VCaP (cell line): ENCODE results near the gene AJAP1.

Source experiments
- H3K27ac ChIP-seq: fragments of 450-650 bp; 2 replicates; pipeline ENCODE4 v1.5.1; 2017
- TF ChIP-seq, protein P1 (sequence below): fragments of 450-650 bp; conservative IDR thresholded peaks from 2 replicates; pipeline ENCODE4 v1.5.1; 2017; ENCODE audit warnings: mild to moderate bottlenecking, moderate library complexity

Gene AJAP1

DNA sequence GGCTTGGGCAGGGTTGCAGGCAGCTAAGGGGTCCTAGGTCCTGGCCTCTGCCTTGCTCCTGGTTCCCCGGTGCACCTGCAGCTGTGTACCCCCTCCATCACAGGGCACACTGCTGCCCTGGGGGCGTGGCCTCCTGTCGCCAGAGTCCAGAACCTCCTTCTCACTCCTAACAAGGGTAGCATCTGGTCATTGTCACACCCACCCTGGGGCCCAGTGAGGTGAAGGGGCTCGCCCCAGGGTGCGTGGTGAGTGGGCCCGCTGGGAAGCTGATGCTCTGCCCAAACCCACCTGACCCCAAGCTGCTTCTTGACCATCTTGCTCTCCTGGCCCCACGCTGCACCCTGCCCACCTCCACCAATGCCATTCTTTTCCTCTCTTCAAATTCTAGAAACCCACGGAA lies 44.5 kb downstream of the AJAP1 start:
- TF ChIP-seq, protein P1, sequence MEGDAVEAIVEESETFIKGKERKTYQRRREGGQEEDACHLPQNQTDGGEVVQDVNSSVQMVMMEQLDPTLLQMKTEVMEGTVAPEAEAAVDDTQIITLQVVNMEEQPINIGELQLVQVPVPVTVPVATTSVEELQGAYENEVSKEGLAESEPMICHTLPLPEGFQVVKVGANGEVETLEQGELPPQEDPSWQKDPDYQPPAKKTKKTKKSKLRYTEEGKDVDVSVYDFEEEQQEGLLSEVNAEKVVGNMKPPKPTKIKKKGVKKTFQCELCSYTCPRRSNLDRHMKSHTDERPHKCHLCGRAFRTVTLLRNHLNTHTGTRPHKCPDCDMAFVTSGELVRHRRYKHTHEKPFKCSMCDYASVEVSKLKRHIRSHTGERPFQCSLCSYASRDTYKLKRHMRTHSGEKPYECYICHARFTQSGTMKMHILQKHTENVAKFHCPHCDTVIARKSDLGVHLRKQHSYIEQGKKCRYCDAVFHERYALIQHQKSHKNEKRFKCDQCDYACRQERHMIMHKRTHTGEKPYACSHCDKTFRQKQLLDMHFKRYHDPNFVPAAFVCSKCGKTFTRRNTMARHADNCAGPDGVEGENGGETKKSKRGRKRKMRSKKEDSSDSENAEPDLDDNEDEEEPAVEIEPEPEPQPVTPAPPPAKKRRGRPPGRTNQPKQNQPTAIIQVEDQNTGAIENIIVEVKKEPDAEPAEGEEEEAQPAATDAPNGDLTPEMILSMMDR = no peak
- H3K27ac ChIP-seq = no peak overlapping the region

DNA sequence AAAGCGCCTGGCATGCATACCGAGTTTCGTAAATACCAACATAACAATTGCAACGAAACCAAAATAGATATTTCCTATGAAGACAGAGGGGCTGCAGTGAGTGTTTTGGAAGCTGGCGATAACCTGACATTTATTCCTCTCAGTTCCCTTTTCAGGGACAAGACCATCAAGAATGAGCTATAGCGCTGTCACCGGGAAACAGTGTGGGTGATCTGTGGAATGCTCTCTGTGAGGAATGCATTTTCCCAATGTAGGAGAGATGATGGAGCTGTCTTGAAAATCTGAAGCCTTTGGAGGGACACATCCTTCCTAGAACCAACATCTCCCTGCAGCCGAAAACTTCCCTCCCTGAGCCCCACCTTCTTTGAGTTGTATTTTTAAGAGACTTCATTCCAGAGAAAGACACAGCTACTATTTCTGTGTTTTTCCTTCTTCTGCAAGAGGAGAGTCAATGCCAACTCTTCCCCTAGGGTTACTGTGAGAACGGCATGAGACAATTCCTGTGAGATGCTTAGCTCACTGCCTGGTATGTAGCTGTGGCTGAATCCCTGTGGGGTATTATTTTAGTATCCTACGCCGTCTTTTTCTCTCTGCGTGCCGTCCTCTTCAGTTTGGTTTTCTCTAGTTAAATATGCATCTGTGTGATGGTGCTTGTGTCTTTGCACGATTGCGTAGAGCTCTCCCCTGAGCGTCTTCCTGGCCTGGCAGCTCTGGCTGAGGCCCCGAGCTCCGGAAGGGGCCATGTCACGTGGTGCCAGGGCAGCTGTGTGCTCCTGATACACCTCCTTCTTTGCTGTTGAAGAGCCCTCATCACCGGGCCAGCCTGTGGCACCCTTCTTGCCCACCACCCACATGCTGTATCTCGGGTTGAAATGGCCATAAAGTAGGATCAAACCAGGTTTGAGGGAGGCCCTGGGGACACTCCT lies 45.2 kb downstream of the AJAP1 start:
- no peak overlapping the region for H3K27ac ChIP-seq
- TF ChIP-seq, protein P1 = no peak

DNA sequence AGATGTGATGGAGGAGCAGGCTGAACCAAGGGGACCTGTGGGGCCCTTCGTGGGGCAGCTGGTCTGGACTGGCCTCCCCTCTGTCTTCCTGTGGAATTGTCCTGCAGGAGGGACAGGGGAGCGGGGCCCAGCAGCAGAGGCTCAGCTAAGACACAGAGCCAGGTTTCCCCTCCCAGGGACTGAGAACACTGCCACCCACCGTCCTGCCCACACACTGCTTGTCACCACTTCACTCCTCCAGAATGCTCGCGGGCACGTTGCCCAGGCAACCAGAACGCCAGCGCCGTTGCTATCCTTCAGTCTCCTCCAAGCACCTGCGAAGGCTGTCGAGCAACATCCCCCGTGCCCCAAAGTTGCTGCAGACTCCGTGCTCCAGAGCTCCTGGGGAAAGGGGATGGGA lies 46.4 kb downstream of the AJAP1 start:
- TF ChIP-seq, protein P1 = peak; percentile 40

DNA sequence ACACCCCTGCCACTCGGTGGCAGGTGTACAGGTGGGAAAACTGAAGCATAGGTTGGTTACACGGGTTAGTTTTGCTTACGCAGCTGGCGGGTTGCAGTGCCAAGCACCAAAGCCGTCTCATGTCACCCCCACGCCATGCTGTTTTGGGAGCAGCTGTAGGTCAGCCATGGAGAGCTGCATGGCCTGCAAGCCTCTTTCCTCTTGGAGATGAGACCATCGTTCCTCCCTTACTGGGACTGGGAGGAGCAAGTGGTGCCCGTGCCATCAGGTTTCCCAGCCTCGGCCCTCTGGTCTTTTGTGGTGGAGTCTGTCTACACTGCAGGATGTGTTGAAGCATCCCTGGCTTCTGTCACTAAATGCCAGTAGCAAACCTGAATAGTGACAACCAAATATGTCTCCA lies 46.9 kb downstream of the AJAP1 start:
- TF ChIP-seq, protein P1 = no peak
- H3K27ac ChIP-seq = no peak overlapping the region

More for the DNA sequence above, 46.4 kb downstream of the AJAP1 start:
- H3K27ac ChIP-seq = no peak overlapping the region

DNA sequence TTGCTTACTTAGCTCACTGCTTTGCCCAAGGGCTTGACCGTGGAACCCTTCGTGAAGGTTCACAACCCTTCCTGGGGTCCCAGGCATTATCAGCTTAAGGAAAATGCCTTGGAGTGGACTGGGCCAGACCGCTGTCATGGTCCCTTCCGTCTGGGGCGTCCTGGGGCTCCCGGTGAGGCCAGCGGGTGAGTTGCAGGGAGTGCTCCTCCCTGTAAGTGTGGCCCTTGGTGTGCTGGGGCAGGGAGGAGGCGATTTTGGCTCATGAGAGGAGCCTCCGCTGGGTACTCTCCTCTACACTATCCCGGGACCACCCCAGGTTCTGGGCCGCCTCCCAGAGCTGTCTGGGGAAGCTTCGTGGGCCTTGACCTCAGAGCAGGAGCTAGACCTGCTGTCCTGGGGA lies 48.1 kb downstream of the AJAP1 start:
- TF ChIP-seq, protein P1 = no peak
- H3K27ac ChIP-seq = no peak overlapping the region

DNA sequence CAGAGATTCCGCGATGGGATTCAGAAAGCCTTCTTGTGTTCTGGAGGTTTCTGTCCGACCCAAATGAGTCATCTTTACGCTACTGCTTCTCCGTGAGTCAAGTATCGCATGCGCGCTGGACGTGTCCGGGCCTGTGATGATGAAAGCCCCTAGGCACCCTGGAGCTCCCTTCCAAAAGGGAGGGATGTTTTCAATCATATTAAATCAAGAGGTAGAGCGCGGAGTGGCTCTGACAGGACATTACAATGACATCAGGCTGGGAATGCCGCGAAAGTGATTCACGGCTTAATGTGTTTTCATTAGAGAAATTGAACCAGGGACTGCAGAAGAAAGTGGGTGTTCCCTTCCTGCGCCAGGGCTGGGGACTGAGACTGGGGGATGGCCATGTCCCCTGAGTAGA lies 48.5 kb downstream of the AJAP1 start:
- TF ChIP-seq, protein P1 = no peak
- no peak overlapping the region for H3K27ac ChIP-seq

DNA sequence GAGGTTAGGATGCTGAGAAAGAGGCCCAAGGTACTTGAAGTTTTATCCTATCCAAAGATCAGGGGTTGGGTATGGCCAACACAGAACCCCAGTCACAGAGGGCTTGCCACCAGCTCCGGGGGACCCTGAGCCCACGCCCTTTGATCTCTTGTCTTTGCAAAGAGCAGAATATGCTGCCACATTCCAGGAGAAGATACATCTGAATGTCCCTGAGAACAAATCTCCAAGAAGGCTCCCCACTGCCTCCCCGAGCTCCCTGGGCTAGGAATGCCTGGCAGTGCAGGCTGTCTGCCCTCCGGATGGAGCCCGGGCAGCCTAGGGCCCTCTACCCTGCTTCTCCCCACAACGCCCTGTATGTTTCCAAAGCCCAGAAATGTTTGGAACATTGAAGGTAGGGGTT lies 49.2 kb downstream of the AJAP1 start:
- H3K27ac ChIP-seq = no peak overlapping the region
- TF ChIP-seq, protein P1 = no peak
